Right hindlimb (tissue), 1 donor: ENCODE data around the gene LTC4S.
A peak's percentile ranks its signal among the peaks of the same experiment; 100 is the strongest.

Experiments
- DNase-seq: peaks from one replicate; pipeline ENCODE4 v3.0.0-alpha.2; 2018

The LTC4S gene

DNA sequence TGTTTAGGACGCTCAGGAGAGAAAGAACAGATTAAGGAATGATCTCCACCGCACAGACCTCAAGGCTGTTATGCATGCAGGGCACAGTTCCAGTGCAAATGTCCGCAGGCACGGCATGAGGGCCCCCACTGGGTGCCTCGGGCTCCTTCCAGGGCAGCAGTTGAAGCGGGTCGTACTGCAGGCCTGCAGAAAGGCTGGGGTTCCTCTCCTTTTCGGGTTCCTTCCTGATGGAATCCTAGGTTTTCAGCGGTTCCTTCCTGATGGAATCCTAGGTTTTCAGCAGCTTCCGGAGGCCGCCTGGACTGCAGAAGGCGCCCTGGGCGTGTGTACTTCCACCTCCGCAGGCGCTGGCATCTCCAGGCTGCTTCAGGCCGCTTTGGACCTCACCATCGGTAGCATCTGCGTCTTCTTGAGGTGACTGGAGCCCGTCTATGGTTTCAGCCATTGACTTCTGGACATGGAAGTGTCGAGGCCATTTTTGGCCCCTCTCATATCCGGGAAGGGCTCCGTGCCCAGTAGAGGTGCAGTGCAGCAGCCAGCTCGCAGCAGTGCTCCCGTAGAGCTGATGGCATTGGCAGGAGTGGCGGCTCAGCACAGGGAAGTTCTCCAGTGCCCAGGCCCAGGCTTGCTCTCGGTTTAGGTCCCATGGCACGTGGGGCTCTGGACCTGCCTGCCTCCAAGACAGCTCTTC lies 18.5 kb downstream of the LTC4S start:
- DNase-seq: no peak

DNA sequence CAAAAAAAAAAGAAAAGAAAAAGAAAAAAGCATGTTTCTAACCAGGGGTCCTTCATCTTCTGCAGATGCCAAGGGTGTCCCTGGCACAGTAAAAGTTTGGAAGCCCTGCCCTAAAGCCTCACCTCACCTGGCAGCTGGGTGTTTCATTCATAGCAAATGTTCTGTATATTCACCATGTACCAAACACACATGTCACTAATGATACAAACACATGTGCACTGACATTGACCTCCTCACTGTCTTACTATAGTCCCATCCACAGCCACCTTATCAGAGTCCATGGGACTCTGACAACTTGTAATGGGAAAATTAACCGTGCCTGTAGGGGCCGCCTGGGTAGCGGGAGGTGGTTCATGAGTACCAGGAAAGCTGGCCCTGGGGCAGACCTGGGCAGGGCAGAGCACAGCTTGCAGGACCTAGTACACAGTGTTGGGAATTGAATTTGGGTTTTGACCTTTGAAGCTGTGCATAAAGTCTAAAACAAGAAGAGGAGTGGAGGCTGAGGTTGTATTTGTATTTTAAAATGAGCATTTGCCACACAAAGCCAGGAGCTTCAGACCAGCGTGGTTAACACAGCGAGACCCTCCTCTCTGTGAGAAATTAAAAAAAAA lies 19.3 kb downstream of the LTC4S start:
- DNase-seq: no peak

DNA sequence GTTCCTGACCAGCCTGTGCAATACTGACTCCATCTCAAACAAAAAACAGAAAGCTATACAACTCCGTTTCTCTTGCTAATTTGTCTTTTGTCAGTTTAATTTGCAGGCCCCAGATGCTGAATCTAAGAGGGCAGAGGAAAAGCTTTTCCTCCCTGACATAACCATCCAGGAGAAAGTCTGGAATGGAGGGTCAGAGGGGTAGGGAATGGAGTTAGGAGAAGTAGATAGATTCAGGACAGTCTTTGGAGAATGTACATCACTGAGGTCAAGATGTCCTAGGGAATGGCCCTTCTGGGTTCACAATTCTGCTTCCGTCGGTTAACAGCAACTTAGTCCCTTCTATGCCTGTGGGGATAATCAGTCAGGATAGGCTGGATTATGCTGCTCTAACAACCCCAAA lies 20.3 kb downstream of the LTC4S start:
- no peak for DNase-seq

DNA sequence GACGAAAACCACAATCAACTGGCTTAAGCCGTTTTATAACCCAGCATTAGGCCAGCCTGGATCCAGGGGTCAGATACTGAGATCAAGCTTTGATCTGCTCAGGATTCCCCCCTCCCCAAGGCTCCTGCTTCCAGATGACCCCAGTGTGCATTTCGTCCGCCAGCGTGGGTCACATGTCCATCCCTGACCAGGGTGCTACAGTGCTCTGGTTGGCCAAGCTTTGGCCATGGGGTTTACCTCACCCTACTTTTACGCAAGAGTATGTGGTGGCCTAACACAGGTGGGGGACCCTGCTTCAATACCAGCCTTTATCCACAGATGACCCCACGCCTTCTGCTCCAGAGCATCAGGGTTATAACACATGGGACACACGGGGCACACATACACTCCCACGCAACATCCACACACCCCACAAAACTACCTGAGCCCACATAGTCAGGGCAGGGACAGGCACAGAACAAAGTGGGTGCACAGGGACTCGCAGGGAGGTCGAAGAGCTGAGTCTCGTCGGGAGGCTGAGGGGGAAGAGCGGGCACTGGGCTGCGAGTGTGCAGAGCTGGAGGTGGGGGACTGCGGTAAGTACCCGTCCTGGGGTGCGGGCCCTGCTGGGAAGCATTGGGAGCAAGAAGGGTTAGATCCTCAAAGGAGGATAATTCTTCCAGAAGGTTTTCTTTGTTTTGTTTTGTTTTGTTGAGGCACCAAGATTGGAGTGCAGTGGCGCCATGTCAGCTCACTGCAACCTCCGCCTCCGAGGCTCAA lies 21.9 kb downstream of the LTC4S start:
- no peak for DNase-seq

DNA sequence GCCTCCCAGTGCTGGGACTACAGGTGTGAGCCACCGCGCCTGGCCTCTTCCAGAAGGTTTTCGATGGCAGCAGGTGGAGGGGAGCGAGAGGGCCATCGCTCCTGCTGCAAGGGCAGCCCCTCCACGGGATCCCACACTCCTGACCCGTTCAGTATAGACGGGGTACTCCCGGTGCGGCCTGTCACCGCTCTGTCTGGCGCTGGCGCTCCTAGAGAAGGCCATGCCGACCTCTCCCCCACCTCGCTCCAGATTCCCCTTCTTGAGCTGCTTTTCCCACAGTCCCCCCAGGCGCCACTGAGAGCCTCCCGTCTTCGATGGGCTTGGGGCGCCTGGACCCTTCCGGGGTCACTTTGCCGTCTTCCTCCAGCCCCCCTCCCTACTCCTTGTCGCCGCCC lies 22.6 kb downstream of the LTC4S start:
- no peak for DNase-seq

DNA sequence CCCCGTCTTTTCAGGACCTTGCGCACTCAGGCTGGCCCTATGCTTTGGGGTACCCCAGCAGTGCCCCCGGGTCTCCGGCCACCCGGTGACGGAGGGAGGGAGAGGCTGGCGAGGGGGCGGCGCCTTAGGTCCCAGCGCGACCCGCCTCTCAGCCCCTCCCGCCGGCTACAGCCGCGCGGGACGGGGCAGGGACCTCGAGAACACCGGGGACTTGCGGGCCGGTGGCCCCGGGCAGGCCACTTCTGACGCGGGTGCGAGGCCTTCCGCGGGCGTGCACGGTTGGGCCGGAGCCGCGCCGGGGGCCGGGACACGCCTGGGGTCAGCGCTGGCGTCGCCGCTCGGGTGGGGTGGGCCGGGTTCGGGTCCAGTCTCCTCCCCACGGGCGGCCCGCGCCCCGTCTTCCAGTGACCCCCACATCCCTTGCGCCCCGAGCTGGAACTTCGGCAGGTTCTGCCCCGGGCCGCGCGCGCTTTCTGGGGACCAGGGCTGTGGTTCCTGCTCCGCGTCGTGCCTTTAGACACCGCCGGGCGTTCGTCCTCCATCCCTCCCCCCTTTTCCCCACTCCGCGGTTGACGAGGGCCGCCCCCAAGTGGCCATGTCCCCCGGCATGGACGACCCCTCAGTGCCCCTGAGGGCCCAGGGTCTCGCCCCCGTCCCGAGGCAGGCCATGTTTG lies 23.1 kb downstream of the LTC4S start:
- peak; percentile 32 for DNase-seq

DNA sequence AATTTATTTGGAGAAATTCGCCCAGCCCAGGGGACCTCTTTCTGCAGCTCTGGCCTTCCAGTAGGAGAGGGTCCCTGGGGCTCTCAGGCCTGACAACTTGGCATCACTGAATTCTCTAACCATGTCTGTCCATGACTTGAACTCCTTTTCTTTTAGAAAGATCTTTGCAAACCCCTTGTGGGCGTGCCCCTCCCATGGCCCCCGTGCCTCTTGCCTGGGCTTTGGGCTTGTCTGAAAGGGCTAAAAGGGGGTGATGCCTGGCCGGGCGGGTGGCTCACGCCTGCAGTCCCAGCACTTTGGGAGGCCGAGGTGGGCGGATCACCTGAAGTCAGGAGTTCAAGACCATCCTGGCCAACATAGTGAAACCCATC lies 23.7 kb downstream of the LTC4S start:
- DNase-seq: no peak

DNA sequence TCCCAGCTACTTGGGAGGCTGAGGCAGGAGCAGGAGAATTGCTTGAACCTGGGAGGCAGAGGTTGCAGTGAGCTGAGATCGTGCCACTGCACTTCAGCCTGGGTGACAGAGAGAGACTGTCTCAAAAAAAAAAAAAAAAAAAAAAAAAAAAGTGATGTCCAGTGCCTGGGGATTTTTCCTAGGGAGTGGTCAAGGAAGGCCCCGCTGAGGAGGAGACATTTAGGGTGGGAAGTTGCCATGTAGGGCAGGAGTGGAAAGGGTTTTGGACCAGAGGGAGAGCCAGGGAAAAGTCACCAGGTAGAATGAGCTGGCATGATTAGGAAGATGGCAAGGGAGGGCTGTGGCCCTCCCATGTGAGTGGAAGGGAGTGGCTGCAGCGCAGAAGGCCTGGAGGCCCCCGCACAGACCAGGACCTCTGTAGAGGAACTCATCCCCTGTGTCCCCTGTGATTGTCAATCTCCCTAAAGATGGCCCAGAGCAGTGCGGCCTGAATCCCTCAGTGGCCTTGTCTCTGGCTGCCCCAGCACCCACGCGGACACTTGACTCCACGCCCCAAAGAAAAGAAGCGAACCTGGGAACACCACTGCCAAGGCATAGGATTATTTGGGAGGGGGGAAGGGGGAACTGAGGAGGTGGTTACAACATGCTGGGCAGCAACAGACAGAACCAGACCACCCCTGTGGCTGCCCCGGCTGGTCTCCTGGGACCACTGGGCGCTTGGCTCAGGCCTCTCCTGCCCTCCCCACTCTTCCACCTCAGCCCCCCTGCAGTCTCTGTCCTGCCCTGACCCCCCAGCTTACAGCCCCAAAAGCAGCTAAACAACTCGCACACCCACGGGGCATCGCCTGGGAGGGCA lies 24.3 kb downstream of the LTC4S start:
- DNase-seq: peak; percentile 27

DNA sequence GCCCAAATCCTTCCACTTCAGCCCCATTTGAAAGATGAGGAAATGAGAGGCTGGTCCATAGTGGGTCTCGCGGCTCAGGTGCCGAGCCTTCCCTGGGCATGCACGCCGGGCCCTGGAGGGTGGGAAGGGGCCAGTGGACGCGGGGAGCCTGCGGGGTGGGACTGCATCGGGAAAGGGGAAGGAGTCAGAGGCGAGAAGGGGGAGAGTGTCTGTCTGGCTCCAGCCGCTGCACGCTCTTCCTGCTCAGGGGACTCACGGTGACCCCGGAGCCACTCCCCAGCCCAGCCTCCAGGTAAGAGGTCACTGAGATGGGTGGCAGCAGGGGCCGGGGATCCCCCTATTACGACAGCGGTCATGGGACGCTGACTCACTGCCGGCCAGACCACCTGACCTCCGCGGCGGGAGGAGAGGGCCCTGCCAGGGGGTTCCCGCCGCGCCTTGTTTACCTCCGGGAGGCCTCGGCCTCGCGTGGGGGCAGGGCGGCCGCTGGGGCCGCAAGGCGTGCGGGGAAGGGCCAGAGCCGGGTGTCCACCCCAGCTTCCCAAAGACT lies 25.0 kb downstream of the LTC4S start:
- DNase-seq: peak; percentile 90

DNA sequence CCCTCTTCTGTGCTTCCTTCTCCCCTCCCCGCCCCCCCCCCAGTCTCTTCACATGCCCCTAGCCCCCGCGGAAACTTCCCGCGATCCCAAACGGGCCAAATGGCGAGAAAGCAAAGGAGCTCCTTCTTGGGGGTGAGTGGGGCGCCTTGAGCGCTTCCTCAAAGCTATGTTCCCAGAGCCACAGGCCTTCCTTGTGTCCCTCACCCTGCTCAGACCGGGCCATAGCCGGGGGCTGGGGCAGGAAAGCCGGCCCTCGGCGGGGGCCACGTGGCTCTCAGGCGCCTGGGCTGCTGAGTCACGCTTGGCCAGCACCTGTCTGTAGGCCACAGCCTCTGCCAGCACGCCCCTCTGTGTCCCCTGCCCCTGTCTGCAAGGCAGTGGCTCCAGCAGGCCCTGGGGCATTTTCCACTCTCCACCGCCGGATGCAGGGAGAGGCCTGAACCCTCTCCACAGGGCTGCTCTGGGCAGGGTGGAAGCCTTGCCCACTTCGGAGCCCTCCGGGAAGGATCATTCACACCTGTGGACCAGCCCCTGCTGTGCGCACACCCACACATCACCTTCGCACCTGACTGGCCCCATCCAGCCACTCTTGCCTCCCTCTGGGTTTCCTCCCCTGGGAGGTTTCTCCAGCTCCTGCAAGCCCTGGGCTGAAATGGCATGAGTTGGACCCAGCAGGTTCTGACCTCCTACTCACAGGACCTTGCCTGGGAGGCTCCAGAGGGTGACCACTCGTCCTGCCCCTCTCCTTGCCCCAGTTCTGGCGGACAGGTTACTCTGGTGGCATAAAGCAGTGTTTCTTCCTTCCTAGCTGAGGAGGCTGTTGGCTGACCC lies 25.7 kb downstream of the LTC4S start:
- peak; percentile 67 for DNase-seq

DNA sequence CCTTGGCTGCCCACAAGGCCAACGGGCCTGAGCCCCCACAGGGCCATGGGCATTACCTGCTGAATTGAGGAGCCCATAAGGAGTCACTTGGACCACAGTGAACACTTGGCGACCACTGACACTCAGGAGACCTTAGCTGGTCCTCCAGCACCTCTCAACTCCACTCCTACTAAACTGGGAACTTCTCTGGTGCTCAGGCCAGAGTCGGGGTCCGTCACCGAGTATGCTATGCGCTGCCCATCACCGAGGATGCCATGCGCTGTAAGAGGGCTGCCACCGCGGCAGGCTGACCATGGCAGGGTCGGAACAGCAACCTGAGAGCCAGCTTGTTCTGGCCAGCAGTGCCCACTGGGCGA lies 26.3 kb downstream of the LTC4S start:
- no peak for DNase-seq

DNA sequence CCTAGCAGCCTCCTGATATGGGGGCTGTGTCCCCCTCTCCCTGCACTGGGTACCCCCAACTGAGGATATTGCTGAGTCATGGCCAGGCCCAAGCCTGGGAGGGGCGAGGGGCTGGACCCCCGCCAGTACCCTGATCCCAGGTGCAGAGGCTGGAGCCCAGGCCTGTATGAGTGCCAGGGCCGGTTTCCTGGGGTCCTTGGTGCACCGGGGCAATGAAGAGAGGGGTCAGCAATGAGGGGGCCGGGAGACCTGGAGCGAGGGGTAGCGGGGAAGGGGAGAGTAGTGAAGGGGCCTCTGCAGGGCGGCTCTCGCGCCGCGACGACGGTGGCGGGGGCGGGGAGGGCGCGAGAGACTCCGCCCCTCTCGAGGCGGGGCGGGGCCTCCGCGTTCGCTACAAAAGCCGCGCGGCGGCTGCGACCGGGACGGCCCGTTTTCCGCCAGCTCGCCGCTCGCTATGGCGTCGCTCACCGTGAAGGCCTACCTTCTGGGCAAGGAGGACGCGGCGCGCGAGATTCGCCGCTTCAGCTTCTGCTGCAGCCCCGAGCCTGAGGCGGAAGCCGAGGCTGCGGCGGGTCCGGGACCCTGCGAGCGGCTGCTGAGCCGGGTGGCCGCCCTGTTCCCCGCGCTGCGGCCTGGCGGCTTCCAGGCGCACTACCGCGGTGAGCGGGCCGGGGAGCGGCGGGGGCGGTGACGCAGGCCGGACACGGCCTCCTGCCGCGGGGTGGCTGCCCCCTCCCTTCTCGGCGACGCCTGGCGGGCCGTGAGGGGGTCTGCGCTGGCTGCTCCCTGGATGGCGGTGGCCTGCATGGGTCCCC lies 26.9 kb downstream of the LTC4S start, which contains the start of gene SQSTM1:
TSS of gene SQSTM1 (plus strand) at position 423 of the 815 bp plus-strand sequence. CDS start at position 455, 32 bp downstream.
- peak; percentile 87 for DNase-seq

DNA sequence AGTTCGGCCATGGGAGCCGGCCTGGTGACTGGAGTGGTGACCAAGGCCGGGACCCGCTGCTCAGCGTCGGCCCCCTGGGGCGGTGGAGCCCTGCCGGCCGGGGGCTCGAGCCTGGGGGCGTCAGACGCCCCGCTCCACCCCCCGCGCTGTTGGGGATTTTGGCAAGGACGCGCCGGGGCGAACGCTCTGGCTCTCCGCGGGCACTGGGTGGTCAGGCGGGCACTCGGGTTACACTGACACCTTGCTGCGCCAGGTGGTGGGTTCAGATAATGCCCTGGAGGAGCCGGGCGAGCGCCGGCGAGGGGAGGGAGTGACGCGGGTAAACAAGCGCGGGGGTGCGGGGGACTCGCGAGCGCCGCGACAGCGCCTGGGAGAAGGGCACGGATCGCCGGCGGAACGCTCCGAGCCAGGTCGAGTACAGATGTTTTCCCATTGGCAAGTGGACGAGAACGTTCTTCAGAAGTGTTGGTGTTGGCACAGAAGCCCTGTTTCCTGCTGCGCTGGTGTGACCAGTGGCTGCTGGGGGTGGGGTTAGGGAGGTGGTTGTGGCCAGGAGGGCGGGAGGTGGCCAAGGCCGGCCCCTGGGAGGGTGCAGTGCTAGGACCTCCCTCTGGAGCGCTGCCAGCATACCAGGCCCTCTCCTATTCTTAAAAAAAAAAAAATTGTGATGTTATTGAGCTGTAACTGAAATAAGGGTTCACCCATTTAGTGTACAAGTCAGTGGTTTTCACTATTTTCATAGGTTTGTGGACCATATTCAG lies 27.7 kb downstream of the LTC4S start:
- DNase-seq: peak; percentile 96

DNA sequence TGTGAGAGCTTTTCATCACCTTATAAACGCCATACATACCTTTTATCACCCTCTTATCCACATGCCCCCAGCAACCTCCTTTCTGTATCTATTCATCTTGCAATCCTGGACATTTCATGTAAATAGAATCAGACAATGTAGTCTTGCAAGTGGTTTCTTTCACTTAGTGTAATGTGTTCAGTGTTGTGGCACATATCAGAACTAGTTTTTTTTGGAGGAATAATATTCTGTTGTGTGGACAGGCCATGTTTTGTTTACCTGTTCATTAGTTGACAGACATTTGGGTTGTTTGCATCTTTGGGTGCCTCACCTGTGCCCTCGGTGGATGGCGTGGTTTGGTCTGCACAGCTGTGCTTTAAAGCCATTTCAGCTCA lies 28.3 kb downstream of the LTC4S start:
- no peak for DNase-seq

DNA sequence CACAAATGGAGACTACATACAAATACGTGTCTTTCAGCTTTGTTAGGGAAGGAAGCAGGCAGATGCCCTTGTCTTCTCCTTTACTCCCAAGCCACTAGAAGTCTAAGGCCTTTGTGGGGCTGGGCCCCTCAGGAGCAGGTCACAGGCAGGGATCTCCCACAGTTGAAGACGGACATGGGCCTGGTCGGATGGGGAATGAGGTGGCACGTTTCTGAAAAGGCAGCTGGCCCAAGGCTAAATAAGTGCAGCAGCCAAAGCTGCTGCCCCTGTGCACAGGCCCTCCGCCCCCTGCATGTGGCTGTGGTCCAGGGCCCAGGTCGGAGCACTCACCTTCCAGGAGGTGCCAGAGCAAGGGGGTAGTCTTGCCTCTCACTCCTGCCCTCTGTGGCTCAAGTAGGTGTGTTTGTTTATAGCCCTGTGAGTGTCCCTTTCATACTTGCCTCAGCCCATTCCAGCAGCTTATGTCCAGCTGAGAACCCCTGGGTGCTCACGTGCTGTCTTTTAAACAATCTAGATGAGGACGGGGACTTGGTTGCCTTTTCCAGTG lies 28.7 kb downstream of the LTC4S start:
- no peak for DNase-seq

DNA sequence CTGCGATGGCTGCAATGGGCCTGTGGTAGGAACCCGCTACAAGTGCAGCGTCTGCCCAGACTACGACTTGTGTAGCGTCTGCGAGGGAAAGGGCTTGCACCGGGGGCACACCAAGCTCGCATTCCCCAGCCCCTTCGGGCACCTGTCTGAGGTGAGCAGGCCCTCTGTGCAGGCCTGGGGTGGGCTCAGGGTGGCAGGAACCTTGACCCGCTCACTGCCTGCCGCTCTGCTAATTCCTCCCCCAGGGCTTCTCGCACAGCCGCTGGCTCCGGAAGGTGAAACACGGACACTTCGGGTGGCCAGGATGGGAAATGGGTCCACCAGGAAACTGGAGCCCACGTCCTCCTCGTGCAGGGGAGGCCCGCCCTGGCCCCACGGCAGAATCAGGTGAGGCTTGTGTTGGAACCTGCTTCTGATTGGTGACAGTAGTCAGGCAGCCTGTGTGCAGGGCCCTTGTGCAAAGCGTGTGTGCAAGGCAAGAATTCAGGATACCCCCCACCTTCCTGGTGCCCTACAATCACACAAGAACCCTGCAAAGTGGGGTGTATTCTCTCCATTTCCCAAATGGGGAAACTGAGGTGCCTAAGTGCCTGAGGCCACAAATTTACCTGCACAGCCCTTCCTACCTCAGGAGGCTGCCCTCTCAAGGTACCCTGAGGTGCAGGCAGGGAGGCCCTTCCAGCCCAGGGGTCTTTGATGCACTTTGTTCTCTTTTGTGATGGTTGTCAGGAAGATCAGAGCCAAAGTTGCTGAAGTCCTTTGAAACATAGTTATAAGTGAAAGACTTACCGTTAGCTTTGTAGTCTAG lies 30.4 kb downstream of the LTC4S start:
- no peak for DNase-seq

DNA sequence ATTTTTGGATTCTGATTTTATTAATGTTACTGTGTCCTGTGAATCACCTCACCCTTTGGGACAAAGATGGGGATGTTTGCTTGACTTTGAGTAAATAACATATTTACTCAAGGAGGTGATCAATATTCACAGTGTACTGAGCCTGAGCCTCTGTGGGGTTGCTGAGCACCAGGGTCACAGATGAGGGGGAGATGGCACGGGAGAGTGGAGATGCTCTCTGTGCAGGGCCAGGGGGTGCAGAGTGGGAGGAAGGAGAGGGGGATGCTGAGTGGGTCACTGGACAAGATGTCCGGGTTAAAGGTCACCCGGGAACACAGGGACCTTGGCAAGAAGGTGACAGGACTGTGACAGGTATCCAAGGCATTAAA lies 30.9 kb downstream of the LTC4S start:
- DNase-seq: no peak

DNA sequence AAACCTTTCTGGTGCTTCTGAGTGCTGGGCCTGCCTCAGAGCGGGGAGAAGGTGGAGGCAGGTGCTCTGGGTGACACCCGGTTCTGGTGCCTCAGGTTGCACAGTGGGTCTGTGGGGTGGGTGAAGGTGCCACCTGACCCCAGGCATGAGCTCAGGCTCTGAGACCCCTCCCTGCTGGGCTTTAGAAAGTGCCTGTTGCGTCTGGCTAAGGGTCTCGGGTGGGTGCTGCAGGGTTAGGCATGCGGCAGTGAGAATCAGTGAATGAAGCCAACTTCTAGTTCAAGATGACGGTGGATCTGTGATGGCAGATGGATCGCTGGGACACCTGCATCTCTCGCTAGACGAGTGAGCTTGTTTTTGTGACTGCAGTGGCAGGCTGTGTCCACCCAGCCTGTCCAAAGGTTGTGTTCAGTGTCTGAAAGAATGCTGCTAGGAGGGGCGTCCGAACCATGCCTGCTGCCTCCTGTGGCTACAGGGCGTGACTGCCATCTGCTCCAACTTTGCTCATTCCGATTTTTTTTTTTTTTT lies 31.9 kb downstream of the LTC4S start:
- no peak for DNase-seq
